K562 (cell line): ENCODE results near the gene SERINC5. TPM values are rescaled to one million over a fixed set of nuclear protein-coding genes. Genes with fewer than 3 reads are reported as not detected.

Source experiments
- ATF4 ChIP-seq: fragments of 450-650 bp; formaldehyde crosslinking; IDR thresholded peaks from 2 replicates; pipeline ENCODE4 v1.4.0; 2022; ENCODE audit warnings: mild to moderate bottlenecking, moderate library complexity
- BCL6 ChIP-seq: fragments of 250-450 bp; sonication (Bioruptor Pico); IDR thresholded peaks from 2 replicates; pipeline ENCODE4 v1.4.0; 2020
- CREB3L1 ChIP-seq: fragments of 450-650 bp; IDR thresholded peaks from 2 replicates; pipeline ENCODE4 v1.6.1; 2014; ENCODE audit warnings: low read depth, mild to moderate bottlenecking, moderate library complexity, borderline replicate concordance
- CXXC5 ChIP-seq: fragments of 250-450 bp; sonication (Bioruptor Pico); IDR thresholded peaks from 2 replicates; pipeline ENCODE4 v1.8.0; 2022; ENCODE audit warnings: inconsistent platforms, mild to moderate bottlenecking, moderate library complexity
- GABPA ChIP-seq: fragments of 200-800 bp; sonication (Bioruptor generic); conservative IDR thresholded peaks from 2 replicates; pipeline ENCODE4 v1.6.1; 2016; ENCODE audit warnings: low read depth, missing genetic modification characterization, missing compliant biosample characterization
- KDM2B ChIP-seq: fragments of 250-450 bp; sonication (Bioruptor Pico); IDR thresholded peaks from 2 replicates; pipeline ENCODE4 v1.8.0; 2021; ENCODE audit warnings: mild to moderate bottlenecking, moderate library complexity
- MCM3 ChIP-seq: fragments of 450-650 bp; IDR thresholded peaks from 2 replicates; pipeline ENCODE4 v1.6.1; 2016
- MNT ChIP-seq, 2 experiments: fragments of 450-650 bp; conservative IDR thresholded peaks; 2 replicates each; pipeline ENCODE4 v1.6.1; 2017; ENCODE audit warnings: mild to moderate bottlenecking in 2 of 2, moderate library complexity in 2 of 2
- NFYB ChIP-seq: IDR thresholded peaks from 2 replicates; pipeline ENCODE4 v1.6.1; 2011; ENCODE audit warnings: mild to moderate bottlenecking, moderate library complexity; ENCODE audit not compliant: insufficient read length; ENCODE audit errors: extremely low read depth
- PHB ChIP-seq: fragments of 250-450 bp; sonication (Bioruptor Pico); IDR thresholded peaks from 2 replicates; pipeline ENCODE4 v1.5.0; 2021
- POLR3A ChIP-seq: IDR thresholded peaks from 2 replicates; pipeline ENCODE4 v1.6.1; 2011; ENCODE audit warnings: borderline replicate concordance, mild to moderate bottlenecking, moderate library complexity; ENCODE audit not compliant: insufficient read length, insufficient read depth; ENCODE audit errors: extremely low read depth
- PTBP1 ChIP-seq: fragments of 200-400 bp; formaldehyde crosslinking; IDR thresholded peaks from 2 replicates; pipeline ENCODE4 v1.6.1; 2017; ENCODE audit warnings: low read depth, low read length
- PYGO2 ChIP-seq: fragments of 450-650 bp; IDR thresholded peaks from 2 replicates; pipeline ENCODE4 v1.6.1; 2016; ENCODE audit warnings: mild to moderate bottlenecking, missing genetic modification characterization, moderate library complexity, missing compliant biosample characterization
- RBM15 ChIP-seq: fragments of 200-400 bp; formaldehyde crosslinking; IDR thresholded peaks from 2 replicates; pipeline ENCODE4 v1.6.1; 2018; ENCODE audit warnings: mild to moderate bottlenecking, low read length, moderate library complexity; ENCODE audit not compliant: insufficient read depth
- RBM25 ChIP-seq: fragments of 200-400 bp; formaldehyde crosslinking; IDR thresholded peaks from 2 replicates; pipeline ENCODE4 v1.6.1; 2018; ENCODE audit warnings: low read length, low read depth, moderate library complexity; ENCODE audit not compliant: severe bottlenecking
- RUNX1 ChIP-seq: sonication (generic); IDR thresholded peaks from 2 replicates; pipeline ENCODE4 v1.6.1; 2016; ENCODE audit warnings: antibody characterized with exemption, low read depth
- SAP30 ChIP-seq: fragments of 200-600 bp; sonication (generic); IDR thresholded peaks from 2 replicates; pipeline ENCODE4 v1.6.1; 2012; ENCODE audit warnings: borderline replicate concordance, low read depth, mild to moderate bottlenecking, moderate library complexity, low read length, control low read depth, inconsistent platforms; ENCODE audit not compliant: insufficient read depth, poor library complexity, severe bottlenecking
- SMARCC2 ChIP-seq: fragments of 450-650 bp; IDR thresholded peaks from 2 replicates; pipeline ENCODE4 v1.6.1; 2017; ENCODE audit warnings: antibody characterized with exemption, moderate library complexity, mild to moderate bottlenecking, low read depth
- SPI1 ChIP-seq: IDR thresholded peaks from 2 replicates; pipeline ENCODE4 v1.6.1; 2011; ENCODE audit warnings: low read depth, low read length, control low read depth, borderline replicate concordance
- STAT5B ChIP-seq: fragments of 250-450 bp; sonication (Bioruptor Pico); IDR thresholded peaks from 2 replicates; pipeline ENCODE4 v1.8.0; 2021; ENCODE audit warnings: mild to moderate bottlenecking, inconsistent platforms
- TAF7 ChIP-seq: fragments of 450-650 bp; IDR thresholded peaks from 2 replicates; pipeline ENCODE4 v1.6.1; 2016; ENCODE audit warnings: missing genetic modification characterization, missing compliant biosample characterization
- ZNF398 ChIP-seq: fragments of 250-450 bp; sonication (Bioruptor Pico); IDR thresholded peaks from 2 replicates; pipeline ENCODE4 v1.8.0; 2021; ENCODE audit warnings: moderate library complexity, mild to moderate bottlenecking, inconsistent platforms
- ZNF561 ChIP-seq: fragments of 450-650 bp; formaldehyde crosslinking; conservative IDR thresholded peaks from 2 replicates; pipeline ENCODE4 v1.4.0; 2020; ENCODE audit warnings: mild to moderate bottlenecking, moderate library complexity
- ZNF75A ChIP-seq: fragments of 450-650 bp; formaldehyde crosslinking; IDR thresholded peaks from 2 replicates; pipeline ENCODE4 v1.4.0; 2020; ENCODE audit warnings: mild to moderate bottlenecking
- ZNF764 ChIP-seq: fragments of 250-450 bp; sonication (Bioruptor Pico); IDR thresholded peaks from 2 replicates; pipeline ENCODE4 v1.4.0; 2020; ENCODE audit warnings: low read depth, mild to moderate bottlenecking, moderate library complexity
- polyA plus RNA-seq, 8 experiments: library from polyadenylated mRNA; depleted of rRNA in 4 of 8; stranded (reverse) in 5 of 8; unstranded in 3 of 8; fragments of >200 nt; fragmentation: Nextera tagmentation in 2 of 8; fragmentation: Illumina TruSeq in 1 of 8; extraction: Ambion mirVana in 2 of 8; extraction: Trizol in 1 of 8; gene quantifications; 2 replicates each; pipeline versions ENCODE4 v1.2.1 to v1.2.3, GENCODE V29; 2011 to 2014; ENCODE audit warnings: inconsistent platforms in 1 of 8, missing spikeins in 1 of 8
- total RNA-seq, 7 experiments: library from RNA; depleted of rRNA in 6 of 7; stranded (reverse); fragments of >200 nt in 6 of 7; fragmentation: Illumina TruSeq in 2 of 7; extraction: Trizol in 2 of 7; gene quantifications; 2 replicates each; pipeline versions ENCODE4 v1.2.1 to v1.2.3, GENCODE V29; 2011 to 2021; ENCODE audit warnings: low replicate concordance in 1 of 7

SERINC5 gene
- total and polyA plus RNA-seq, 9 of the 15 experiments (the other 6 are each of a cell fraction or from before 2014, with no cell fraction given): 1.4 to 7.9 (median 3.7) TPM

- TF ChIP-seq PYGO2 (tag) (no peak), ZNF75A (no peak), GABPA (tag) (no peak), BCL6 (CRISPR knock-in tag) (no peak), KDM2B (CRISPR knock-in tag) (0 out of 2 replicates have a peak, but pooled peaks have one; percentile 35), STAT5B (CRISPR knock-in tag) (no peak), SPI1 (no peak), SAP30 (no peak), PHB (no peak), ZNF398 (CRISPR knock-in tag) (no peak), RUNX1 (no peak), POLR3A (no peak), ZNF764 (no peak), TAF7 (no peak), SMARCC2 (no peak), ZNF561 (CRISPR knock-in tag) (no peak), NFYB (no peak), CXXC5 (CRISPR knock-in tag) (0 out of 2 replicates have a peak, but pooled peaks have one; percentile 19), RBM15 (no peak), ATF4 (CRISPR knock-in tag) (no peak), PTBP1 (no peak), MNT (conservative IDR thresholded peaks at IDR 0.05) (no peak; a peak in 2 of 4 replicates), RBM25 (no peak), CREB3L1 (no peak), MCM3 (no peak)
Measured at GRCh38 chr5:80255431-80255810, 427 bp downstream of the SERINC5 start (continued).
